Endothelial cell of umbilical vein (primary cell): ENCODE results near the gene FAM131C. TPM values are rescaled to one million over a fixed set of nuclear protein-coding genes. Genes with fewer than 3 reads are reported as not detected.

ENCODE experiments used
- BruUV-seq: library from RNA; stranded (reverse); fragments of 400-500 nt; replicated peaks from 2 replicates; lab custom pipeline; 2021; lab: Mats Ljungman, UMichigan
- CTCF ChIA-PET: fragments of 300-600, 350-600 bp; sonication (Branson Sonifier 250); formaldehyde crosslinking; loops from one replicate; lab custom pipeline; 2021; ENCODE audit warnings: antibody characterized with exemption, inconsistent platforms; lab: Charles Lee
- POLR2A ChIA-PET: fragments of 300-600, 350-600 bp; sonication (Branson Sonifier 250); formaldehyde crosslinking; loops from one replicate; lab custom pipeline; 2021; ENCODE audit warnings: antibody characterized with exemption, inconsistent platforms; lab: Charles Lee
- DNase-seq: peaks from one replicate; pipeline ENCODE4 v3.0.0-alpha.2; 2011; ENCODE audit warnings: low read depth, low spot score
- FAIRE-seq: peaks from 2 replicates; lab custom pipeline; 2011; peaks lifted over from hg19 to GRCh38; lab: Jason Lieb, UNC
- H2AFZ ChIP-seq: 2 replicates; pipeline ENCODE4 v1.6.0; 2012; ENCODE audit warnings: low read depth, low read length, control low read depth, inconsistent platforms
- H3K27ac ChIP-seq: 2 replicates; pipeline ENCODE4 v1.5.1; 2011; ENCODE audit warnings: low read depth, mild to moderate bottlenecking, control low read depth, low read length, moderate library complexity; ENCODE audit not compliant: insufficient read depth
- H3K27me3 ChIP-seq, 2 experiments: 2 replicates each; pipeline versions ENCODE4 v1.6.0 to v1.6.1; 2011; ENCODE audit warnings: low read length in 2 of 2, mixed read lengths in 1 of 2; ENCODE audit not compliant: control insufficient read depth in 2 of 2, insufficient read depth in 2 of 2
- H3K36me3 ChIP-seq, 2 experiments: 2 replicates in 1 of 2; 3 replicates in 1 of 2; pipeline ENCODE4 v1.5.1; 2011; ENCODE audit warnings: low read length in 2 of 2, mild to moderate bottlenecking in 1 of 2, moderate library complexity in 1 of 2; ENCODE audit not compliant: control insufficient read depth in 2 of 2, insufficient read depth in 2 of 2; ENCODE audit errors: extremely low read depth in 1 of 2
- H3K4me1 ChIP-seq: 3 replicates; pipeline ENCODE4 v1.5.1; 2011; ENCODE audit warnings: mild to moderate bottlenecking, low read length; ENCODE audit not compliant: control insufficient read depth, insufficient read depth; ENCODE audit errors: extremely low read depth
- H3K4me2 ChIP-seq: 2 replicates; pipeline ENCODE4 v1.6.1; 2011; ENCODE audit warnings: low read length, control low read depth, mixed read lengths; ENCODE audit not compliant: insufficient read depth
- H3K4me3 ChIP-seq, 3 experiments: fragments of 200-600 bp in 1 of 3; sonication (generic), shearing (Covaris generic) in 1 of 3; replicated peaks in 1 of 3; 2 replicates each; pipeline ENCODE4 v1.5.1; 2011 to 2016; ENCODE audit warnings: control low read depth in 3 of 3, low read length in 3 of 3, mild to moderate bottlenecking in 2 of 3, inconsistent platforms in 1 of 3, low read depth in 1 of 3, moderate library complexity in 1 of 3; ENCODE audit not compliant: insufficient read depth in 1 of 3
- H3K79me2 ChIP-seq: 2 replicates; pipeline ENCODE4 v1.6.0; 2012; ENCODE audit warnings: low read length, inconsistent platforms; ENCODE audit not compliant: control insufficient read depth, insufficient read depth
- H3K9ac ChIP-seq: replicated peaks from 2 replicates; pipeline ENCODE3; 2011; ENCODE audit warnings: low read length, control low read depth; ENCODE audit not compliant: insufficient read depth; ENCODE audit errors: extremely low read depth
- H3K9me1 ChIP-seq: replicated peaks from 3 replicates; pipeline ENCODE4 v1.6.0; 2011; ENCODE audit warnings: mild to moderate bottlenecking, low read length; ENCODE audit not compliant: control insufficient read depth, insufficient read depth; ENCODE audit errors: extremely low read depth
- H3K9me3 ChIP-seq: replicated peaks from 2 replicates; pipeline ENCODE4 v1.5.1; 2012; ENCODE audit warnings: low read length, inconsistent platforms; ENCODE audit not compliant: control insufficient read depth, insufficient read depth
- H4K20me1 ChIP-seq: replicated peaks from 2 replicates; pipeline ENCODE3; 2011; ENCODE audit warnings: mild to moderate bottlenecking, low read length; ENCODE audit not compliant: control insufficient read depth, insufficient read depth; ENCODE audit errors: extremely low read depth
- EZH2 ChIP-seq: IDR thresholded peaks from 2 replicates; pipeline ENCODE4 v1.6.1; 2012; ENCODE audit warnings: borderline replicate concordance, low read depth, mild to moderate bottlenecking, moderate library complexity, low read length, inconsistent platforms; ENCODE audit not compliant: severe bottlenecking
- FOS ChIP-seq: IDR thresholded peaks from 2 replicates; pipeline ENCODE4 v1.6.1; 2011; ENCODE audit warnings: mild to moderate bottlenecking, low read length, moderate library complexity, borderline replicate concordance; ENCODE audit not compliant: insufficient read depth
- GATA2 ChIP-seq: IDR thresholded peaks from 2 replicates; pipeline ENCODE4 v1.7.0; 2011; ENCODE audit warnings: low read depth, mild to moderate bottlenecking, moderate library complexity, mixed read lengths, low read length; ENCODE audit not compliant: insufficient read length, insufficient read depth
- JUN ChIP-seq: IDR thresholded peaks from 2 replicates; pipeline ENCODE4 v1.6.1; 2011; ENCODE audit warnings: borderline replicate concordance, low read depth; ENCODE audit not compliant: insufficient read length, insufficient read depth
- MYC ChIP-seq: IDR thresholded peaks from one replicate; pipeline ENCODE4 v1.6.1; 2011; ENCODE audit warnings: mild to moderate bottlenecking, low read depth, low read length
- POLR2A ChIP-seq: IDR thresholded peaks from 2 replicates; pipeline ENCODE4 v1.6.1; 2012; ENCODE audit warnings: low read depth, mild to moderate bottlenecking, control low read depth, low read length
- POLR2AphosphoS5 ChIP-seq: IDR thresholded peaks from 2 replicates; pipeline ENCODE4 v1.6.1; 2012; ENCODE audit warnings: low read depth, mild to moderate bottlenecking, control low read depth, low read length, moderate library complexity; ENCODE audit not compliant: insufficient read depth
- dilution Hi-C: fragments of 300-500 bp; cut with MboI; formaldehyde crosslinking; loops from one replicate; pipeline ENCODE4 v1.15.0; 2019; ENCODE audit warnings: low sequenced_read_pairs; ENCODE audit not compliant: extremely low pct_ligation_motif_present
- intact Hi-C: fragments of 100-400 bp; cut with micrococcal nuclease; formaldehyde crosslinking; loops from one replicate; pipeline ENCODE4 v1.10.0; 2022
- polyA plus RNA-seq, 4 experiments: library from polyadenylated mRNA; depleted of rRNA in 3 of 4; stranded (reverse) in 3 of 4; unstranded in 1 of 4; fragments of >200 nt; gene quantifications; 2 replicates each; pipeline versions ENCODE4 v1.2.1 to v1.2.3, GENCODE V29; 2011 to 2012; ENCODE audit warnings: missing spikeins in 1 of 4
- total RNA-seq: library from RNA; stranded (reverse); gene quantifications from 2 replicates; pipeline ENCODE4 v1.2.3, GENCODE V29; 2021
- TF ChIP-seq, protein P1 (sequence below): IDR thresholded peaks from 2 replicates; pipeline ENCODE4 v1.6.1; 2011; ENCODE audit not compliant: insufficient read depth, insufficient read length
- TF ChIP-seq, protein P2 (sequence below), 2 donors: IDR thresholded peaks; 1 replicate in 1 of 2; 2 replicates in 1 of 2; pipeline ENCODE4 v1.5.1; 2011; ENCODE audit warnings: low read length in 2 of 2, mild to moderate bottlenecking in 2 of 2, moderate library complexity in 2 of 2, control low read depth in 1 of 2, inconsistent platforms in 1 of 2, low read depth in 1 of 2; ENCODE audit not compliant: insufficient read depth in 1 of 2; ENCODE audit errors: extremely low read depth in 1 of 2

FAM131C gene
- total and polyA plus RNA-seq, 2 donors (not counting 3 experiments of a cell fraction or from before 2014, with no cell fraction given), result 0.23 TPM; not detected in 1

DNA sequence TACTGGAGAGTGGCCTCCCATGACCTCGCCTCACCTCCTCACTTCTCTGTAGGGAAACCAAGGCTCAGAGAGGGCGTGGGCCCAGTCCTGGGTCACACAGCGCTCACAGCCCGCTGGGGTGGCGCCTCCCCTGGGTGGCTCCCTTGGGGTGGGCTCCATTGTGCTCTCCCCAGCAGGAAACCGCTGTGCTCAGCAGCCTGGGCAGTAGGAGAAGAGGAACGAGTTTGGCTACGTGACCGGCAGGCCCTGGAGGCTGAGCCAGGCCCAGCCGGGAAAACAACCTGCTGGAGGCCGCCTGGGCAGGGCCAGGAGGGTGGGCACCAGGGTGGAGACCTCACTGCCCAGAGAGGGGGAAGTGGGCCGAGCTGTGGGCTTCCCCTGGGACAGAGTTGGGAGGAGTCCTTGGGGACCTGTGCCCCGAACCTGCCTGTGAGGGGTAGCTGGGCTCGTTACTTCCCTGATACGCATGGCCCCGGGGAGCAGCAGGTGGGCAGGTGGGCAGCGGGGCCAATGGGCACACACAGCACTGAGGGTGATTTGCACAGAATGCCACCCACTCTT lies 15.0 kb upstream of the FAM131C start:
- H2AFZ ChIP-seq, result no peak overlapping the region
- H4K20me1 ChIP-seq, result no peaks in the 10 kb centered on the region
- ChIA-PET CTCF (interaction anchor here (0.7 to 1.1 kb wide), 3 partner anchors 16 to 57 kb away, joined by 3 to 4 read pairs (median 3); no protein-coding TSS in a partner anchor), POLR2A (no interaction called here)
- no peaks in the 10 kb centered on the region for H3K79me2 ChIP-seq
- H3K4me2 ChIP-seq, result no peak overlapping the region
- H3K27me3 ChIP-seq, result no peaks in the 10 kb centered on the region
- no peak overlapping the region for H3K9ac ChIP-seq
- BruUV-seq, result no TSS peak
- FAIRE-seq, result no peak
- TF ChIP-seq JUN (no peak), GATA2 (no peak), POLR2A (no peak), FOS (no peak), POLR2AphosphoS5 (no peak), MYC (no peak), EZH2 (no peak)
- TF ChIP-seq, protein P1, sequence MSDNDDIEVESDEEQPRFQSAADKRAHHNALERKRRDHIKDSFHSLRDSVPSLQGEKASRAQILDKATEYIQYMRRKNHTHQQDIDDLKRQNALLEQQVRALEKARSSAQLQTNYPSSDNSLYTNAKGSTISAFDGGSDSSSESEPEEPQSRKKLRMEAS, result no peak
- TF ChIP-seq, protein P2, sequence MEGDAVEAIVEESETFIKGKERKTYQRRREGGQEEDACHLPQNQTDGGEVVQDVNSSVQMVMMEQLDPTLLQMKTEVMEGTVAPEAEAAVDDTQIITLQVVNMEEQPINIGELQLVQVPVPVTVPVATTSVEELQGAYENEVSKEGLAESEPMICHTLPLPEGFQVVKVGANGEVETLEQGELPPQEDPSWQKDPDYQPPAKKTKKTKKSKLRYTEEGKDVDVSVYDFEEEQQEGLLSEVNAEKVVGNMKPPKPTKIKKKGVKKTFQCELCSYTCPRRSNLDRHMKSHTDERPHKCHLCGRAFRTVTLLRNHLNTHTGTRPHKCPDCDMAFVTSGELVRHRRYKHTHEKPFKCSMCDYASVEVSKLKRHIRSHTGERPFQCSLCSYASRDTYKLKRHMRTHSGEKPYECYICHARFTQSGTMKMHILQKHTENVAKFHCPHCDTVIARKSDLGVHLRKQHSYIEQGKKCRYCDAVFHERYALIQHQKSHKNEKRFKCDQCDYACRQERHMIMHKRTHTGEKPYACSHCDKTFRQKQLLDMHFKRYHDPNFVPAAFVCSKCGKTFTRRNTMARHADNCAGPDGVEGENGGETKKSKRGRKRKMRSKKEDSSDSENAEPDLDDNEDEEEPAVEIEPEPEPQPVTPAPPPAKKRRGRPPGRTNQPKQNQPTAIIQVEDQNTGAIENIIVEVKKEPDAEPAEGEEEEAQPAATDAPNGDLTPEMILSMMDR (IDR thresholded peaks at IDR 0.05; ENCODE audit: extremely low read depth in 1 of 2, insufficient read depth in 1 of 2, low read depth in 1 of 2, low read length in 2 of 2), result no peak
- H3K9me1 ChIP-seq, result no peaks in the 10 kb centered on the region
- no peaks in the 10 kb centered on the region for H3K36me3 ChIP-seq
- no peak overlapping the region for H3K4me3 ChIP-seq
- H3K27ac ChIP-seq, result no peak overlapping the region
- H3K4me1 ChIP-seq, result no peaks in the 10 kb centered on the region
- DNase-seq, result no peak
- H3K9me3 ChIP-seq, result no peaks in the 10 kb centered on the region
- dilution Hi-C loops (no loop called here), intact Hi-C loops (loop anchor here (5.0 kb wide), 1 partner anchor 34 kb away; no protein-coding TSS in a partner anchor)
